CD1c-positive myeloid dendritic cell (primary cell): ENCODE results near the gene PTCHD4.
"Not testable (repeated sequence)": the region's sequence is repeated elsewhere in the genome, so short reads cannot be mapped to it uniquely, and the experiment has no call there.

Source experiments
- DNase-seq: peaks from one replicate; pipeline ENCODE4 v3.0.0-alpha.2; 2016; ENCODE audit errors: extremely low spot score

The PTCHD4 gene

DNA sequence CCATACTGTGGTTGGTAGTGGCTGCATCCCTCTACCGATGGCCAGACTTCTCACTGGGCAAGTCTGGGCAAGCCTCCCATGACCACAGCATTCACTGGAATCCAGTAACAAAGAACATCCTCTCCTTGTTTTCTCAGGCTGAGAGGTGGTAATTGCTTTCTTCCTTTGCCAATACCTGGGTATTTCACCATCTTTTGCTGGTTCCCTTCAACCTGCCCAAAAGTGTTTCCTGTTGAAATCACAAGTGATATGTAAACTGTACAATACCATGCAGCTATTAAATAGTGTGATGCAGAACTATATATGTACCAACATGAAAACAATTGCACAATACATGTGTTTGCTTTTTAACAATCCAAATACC is at the start of gene PTCHD4:
PTCHD4 (minus strand) TSS at position 55 of the 364 bp plus-strand sequence. CDS start 42,240 bp downstream, outside the sequence.
- DNase-seq, result no peak

DNA sequence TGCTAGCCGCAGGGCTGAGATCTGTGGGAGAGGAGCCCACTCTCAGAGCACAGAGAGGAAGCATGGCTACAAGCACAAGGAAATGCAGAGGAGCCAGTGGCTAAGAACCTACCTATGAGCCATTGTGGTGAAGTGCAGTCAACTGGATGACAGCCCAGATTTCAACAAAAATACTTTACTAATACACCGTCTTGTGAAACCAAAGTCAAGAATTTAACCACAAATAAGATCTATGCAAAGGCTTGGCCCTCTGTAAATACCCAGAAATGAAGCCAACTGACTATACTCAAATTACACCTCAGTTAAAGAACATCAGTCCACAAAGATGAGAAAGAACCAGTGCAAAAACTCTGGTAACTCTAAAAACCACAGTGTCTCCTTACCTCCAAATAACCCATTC is 40.1 kb upstream of the PTCHD4 start:
- DNase-seq, result no peak

- no peak for DNase-seq
Measured at GRCh38 chr6:48150701-48151100, 39.7 kb upstream of the PTCHD4 start.

GRCh38 chr6:48147051-48147450 is 36.1 kb upstream of the PTCHD4 start:
- DNase-seq, result no peak

- DNase-seq, result no peak
Measured at GRCh38 chr6:48144021-48144420, 33.0 kb upstream of the PTCHD4 start.

GRCh38 chr6:48141975-48142374 is 31.0 kb upstream of the PTCHD4 start:
- DNase-seq, result no peak

DNA sequence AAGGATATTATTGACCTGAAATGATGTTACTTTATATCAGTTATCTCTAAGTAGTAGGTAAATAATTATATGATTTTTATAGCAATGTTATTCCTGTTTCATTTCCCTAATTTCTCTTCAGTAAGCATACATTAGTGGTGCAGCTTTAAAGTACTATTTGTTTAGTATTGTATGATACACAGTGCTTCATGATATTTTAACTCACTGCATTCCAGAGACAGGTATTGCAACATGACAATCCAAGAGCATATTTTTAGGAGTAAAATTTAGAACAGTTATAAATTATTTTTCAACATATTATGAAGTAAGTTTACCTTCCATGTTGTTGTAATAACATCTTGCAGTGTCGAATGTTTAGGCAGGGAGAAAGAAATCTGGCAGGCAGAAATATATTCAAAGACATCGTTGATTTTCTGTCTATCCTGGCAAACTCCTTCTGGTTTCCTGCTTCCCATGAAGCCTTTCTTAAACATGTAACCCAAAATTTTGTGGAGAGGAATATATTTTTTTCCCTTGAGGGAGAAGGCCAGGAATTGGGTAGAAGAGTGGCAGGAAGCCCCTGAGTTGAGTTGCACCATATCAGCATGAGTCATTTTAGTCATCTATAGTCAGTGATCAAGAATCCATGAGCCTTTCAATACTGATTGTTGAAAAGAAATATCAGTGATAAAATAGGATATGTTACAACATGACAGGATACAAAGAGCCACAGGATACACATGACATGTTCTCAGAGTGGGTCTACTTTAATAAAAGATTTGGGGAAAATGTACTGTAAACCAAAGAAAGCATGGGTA is 29.0 kb upstream of the PTCHD4 start:
- DNase-seq, result no peak

GRCh38 chr6:48136856-48137255 is 25.9 kb upstream of the PTCHD4 start:
- no peak for DNase-seq

GRCh38 chr6:48135323-48136084 is 24.5 kb upstream of the PTCHD4 start:
- DNase-seq, result no peak

GRCh38 chr6:48134246-48134645 is 23.2 kb upstream of the PTCHD4 start:
- DNase-seq, result no peak

- DNase-seq, result no peak
Measured at GRCh38 chr6:48123601-48124000, 12.6 kb upstream of the PTCHD4 start.

DNA sequence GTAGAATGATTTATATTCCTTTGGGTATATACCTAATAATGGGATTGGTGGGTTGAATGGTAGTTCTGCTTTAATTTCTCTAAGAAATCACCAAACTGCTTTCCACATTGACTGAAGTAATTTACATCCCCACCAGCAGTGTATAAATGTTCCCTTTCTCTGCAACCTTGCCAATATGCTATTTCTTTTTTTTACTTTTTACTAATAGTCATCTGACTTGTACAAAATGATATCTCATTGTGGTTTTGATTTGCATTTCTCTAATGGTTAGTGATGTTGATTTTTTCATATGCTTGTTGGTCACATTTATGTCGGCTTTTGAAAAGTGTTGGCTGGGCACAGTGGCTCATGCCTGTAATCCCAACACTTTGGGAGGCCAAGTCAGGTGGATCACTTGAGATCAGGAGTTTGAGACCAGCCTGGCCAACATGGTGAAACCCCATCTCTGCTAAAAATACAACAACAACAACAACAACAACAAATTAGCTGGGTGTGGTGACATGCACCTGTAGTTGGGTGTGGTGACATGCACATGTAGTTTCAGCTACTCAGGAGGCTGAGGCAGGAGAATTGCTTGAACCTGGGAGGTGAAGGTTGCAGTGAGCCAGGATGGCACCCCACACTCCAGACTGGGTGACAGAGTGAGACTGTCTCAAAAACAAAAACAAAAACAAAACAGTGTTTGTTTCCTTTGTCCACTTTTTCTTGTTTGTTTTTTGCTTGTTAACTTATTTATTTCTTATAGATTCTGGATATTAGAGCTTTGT is 11.2 kb upstream of the PTCHD4 start:
- DNase-seq, result not testable (repeated sequence)

- no peak for DNase-seq
Measured at GRCh38 chr6:48116699-48117645, 6.0 kb upstream of the PTCHD4 start.

DNA sequence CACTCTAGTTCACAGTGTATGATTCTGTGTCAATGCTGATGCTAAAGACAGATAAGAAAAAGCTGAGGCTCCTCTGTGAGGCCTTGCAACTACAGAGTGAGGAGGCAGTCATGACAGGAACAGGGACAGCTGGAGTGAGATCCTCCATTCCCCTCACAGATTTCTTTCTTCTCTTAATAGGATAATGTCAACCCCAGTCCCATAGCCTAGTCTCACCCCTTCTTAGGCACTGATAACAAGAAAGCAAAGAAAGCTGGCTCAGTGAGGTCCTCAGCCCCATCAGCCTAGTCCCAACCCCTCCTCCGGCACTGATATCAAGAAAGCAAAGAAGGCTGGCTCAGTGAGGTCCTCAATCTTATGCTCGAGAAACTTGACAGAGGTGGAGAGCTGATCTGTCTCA is 2.1 kb upstream of the PTCHD4 start:
- DNase-seq, result no peak

GRCh38 chr6:48111575-48111974 is 578 bp upstream of the PTCHD4 start:
- DNase-seq, result no peak

DNA sequence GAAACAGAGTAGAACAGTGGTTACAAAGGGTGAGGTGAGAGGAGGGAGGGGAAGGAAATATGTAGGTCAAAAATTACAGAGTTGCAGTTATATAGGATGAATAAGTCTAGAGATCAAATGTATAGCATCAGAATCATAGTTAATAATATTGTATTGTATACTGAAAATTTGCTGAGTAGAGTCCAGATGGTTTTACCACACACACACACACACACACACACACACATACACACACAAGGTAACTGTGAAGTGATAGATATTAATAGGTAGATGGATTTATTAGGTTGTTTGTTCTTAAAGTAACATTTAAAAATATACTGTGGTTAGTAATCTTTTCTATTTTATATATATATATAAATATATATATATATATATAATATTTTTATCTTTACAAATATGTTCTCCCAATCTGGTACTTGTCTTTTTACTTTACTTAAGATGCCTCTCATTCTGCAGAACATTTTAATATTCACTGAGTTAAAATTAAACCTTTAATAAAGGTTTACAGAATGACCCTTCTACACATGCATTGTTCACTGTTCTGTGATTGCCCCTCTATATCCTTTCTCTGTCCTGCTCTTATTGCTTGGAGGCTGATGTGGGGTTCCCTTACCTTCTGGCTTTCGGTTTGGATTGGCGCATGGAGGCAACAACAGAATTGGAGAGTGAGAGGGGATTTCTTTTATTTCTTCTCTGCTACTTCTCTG is 408 bp downstream of the PTCHD4 start:
- no peak for DNase-seq

- no peak for DNase-seq
Measured at GRCh38 chr6:48109944-48110343, 1.1 kb downstream of the PTCHD4 start.

GRCh38 chr6:48102476-48103195 is 8.4 kb downstream of the PTCHD4 start:
- not testable (repeated sequence) for DNase-seq

DNA sequence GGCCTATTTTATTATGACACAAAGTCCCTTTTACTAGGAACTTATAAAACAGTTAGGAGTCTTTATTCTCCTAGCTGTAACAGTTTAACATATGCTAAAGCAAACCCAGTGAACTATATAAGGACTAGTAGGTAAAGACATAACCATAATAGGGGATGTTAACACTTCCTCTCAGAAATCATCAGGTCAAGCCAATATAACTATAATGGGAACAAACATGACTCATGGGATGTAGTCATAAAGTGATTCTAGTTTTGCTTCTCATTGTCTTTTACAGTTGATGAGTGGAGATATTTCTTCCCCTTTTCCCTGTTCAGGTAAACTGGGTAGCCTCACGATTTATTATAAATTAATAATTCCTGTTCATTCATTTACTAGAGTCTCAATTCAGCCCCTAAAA is 9.7 kb downstream of the PTCHD4 start:
- no peak for DNase-seq

GRCh38 chr6:48100588-48100895 is 10.5 kb downstream of the PTCHD4 start:
- no peak for DNase-seq
